Large intestine (tissue), 3 donors: ENCODE data around the gene ACBD6. TPM values are rescaled to one million over a fixed set of nuclear protein-coding genes. Genes with fewer than 3 reads are reported as not detected.

Experiments used
- DNase-seq, 2 donors: peaks; one replicate each; pipeline versions ENCODE4 v3.0.0 to v3.0.0-alpha.2; 2013
- H3K27ac ChIP-seq: one replicate; pipeline ENCODE4 v1.5.1; 2013; ENCODE audit warnings: low read length
- H3K27me3 ChIP-seq: 2 replicates; pipeline ENCODE4 v1.6.1; 2013; ENCODE audit warnings: low read length; ENCODE audit not compliant: control insufficient read depth, insufficient read depth
- H3K36me3 ChIP-seq: 2 replicates; pipeline ENCODE4 v1.6.1; 2013; ENCODE audit warnings: low read length; ENCODE audit not compliant: control insufficient read depth, insufficient read depth
- H3K4me1 ChIP-seq: one replicate; pipeline ENCODE4 v1.6.1; 2013; ENCODE audit warnings: low read length; ENCODE audit not compliant: control insufficient read depth, insufficient read depth
- H3K4me3 ChIP-seq: one replicate; pipeline ENCODE4 v1.5.1; 2013; ENCODE audit warnings: low read length
- H3K9me3 ChIP-seq: one replicate; pipeline ENCODE4 v1.6.1; 2013; ENCODE audit warnings: mild to moderate bottlenecking, low read depth, low read length, moderate library complexity; ENCODE audit not compliant: control insufficient read depth
- WGBS: methylation state at CpG from one replicate; pipeline ENCODE4 v1.1.5; 2013; ENCODE audit warnings: low lambda C conversion rate; ENCODE audit not compliant: insufficient coverage; 5-methylcytosine and 5-hydroxymethylcytosine counted together
- polyA plus RNA-seq: library from polyadenylated mRNA; unstranded; fragments of 120-200 nt; gene quantifications from one replicate; pipeline ENCODE4 v1.2.1, GENCODE V29; 2013

Gene ACBD6
- polyA plus RNA-seq, 1 donor: 53.9 TPM

DNA sequence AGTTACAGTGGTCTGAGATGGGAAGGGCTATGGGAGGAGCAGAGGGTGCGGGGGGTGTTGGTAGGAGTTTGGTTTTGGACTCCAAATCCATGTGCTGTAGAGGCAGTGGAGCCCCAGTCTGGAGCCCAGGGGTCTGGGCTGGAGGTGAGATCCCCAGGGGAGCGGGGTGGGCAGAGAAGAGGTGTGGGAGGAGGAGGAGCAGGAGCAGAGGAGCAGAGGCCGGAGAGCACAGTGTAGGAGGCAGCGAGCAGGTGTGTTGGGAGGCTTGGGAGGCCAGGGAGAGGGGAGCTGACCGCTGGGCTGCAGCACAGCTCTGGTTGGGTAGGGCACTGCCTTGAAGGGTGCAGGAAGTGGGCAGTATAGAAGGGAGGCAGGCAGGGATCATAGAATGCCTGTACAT lies 243.4 kb downstream of the ACBD6 start:
- H3K36me3 ChIP-seq: no peaks in the 10 kb centered on the region
- H3K4me3 ChIP-seq: no peak overlapping the region
- H3K27me3 ChIP-seq: peaks cover 54% of the 10 kb centered on the region
- no peak for DNase-seq
- no peaks in the 10 kb centered on the region for H3K9me3 ChIP-seq
- H3K27ac ChIP-seq: no peak overlapping the region
- no peaks in the 10 kb centered on the region for H3K4me1 ChIP-seq
- 100% methylated on average over 1 of the region's 5 CpGs for WGBS

GRCh38 chr1:180258290-180258689 lies 244.1 kb downstream of the ACBD6 start:
- peaks cover 50% of the 10 kb centered on the region for H3K27me3 ChIP-seq
- WGBS: no CpG with 5 or more reads among the region's 12 CpGs

GRCh38 chr1:180257486-180257885 lies 244.9 kb downstream of the ACBD6 start:
- WGBS: no CpG with 5 or more reads among the region's 8 CpGs
- peaks cover 43% of the 10 kb centered on the region for H3K27me3 ChIP-seq
- no peaks in the 10 kb centered on the region for H3K4me1 ChIP-seq
- no peaks in the 10 kb centered on the region for H3K9me3 ChIP-seq
- no peaks in the 10 kb centered on the region for H3K36me3 ChIP-seq
- H3K27ac ChIP-seq: no peak overlapping the region
- no peak overlapping the region for H3K4me3 ChIP-seq
- no peak for DNase-seq

More at GRCh38 chr1:180258290-180258689, 244.1 kb downstream of the ACBD6 start:
- H3K9me3 ChIP-seq: no peaks in the 10 kb centered on the region
- no peaks in the 10 kb centered on the region for H3K4me1 ChIP-seq
- no peaks in the 10 kb centered on the region for H3K36me3 ChIP-seq
- no peak for DNase-seq
- no peak overlapping the region for H3K4me3 ChIP-seq
- H3K27ac ChIP-seq: no peak overlapping the region

DNA sequence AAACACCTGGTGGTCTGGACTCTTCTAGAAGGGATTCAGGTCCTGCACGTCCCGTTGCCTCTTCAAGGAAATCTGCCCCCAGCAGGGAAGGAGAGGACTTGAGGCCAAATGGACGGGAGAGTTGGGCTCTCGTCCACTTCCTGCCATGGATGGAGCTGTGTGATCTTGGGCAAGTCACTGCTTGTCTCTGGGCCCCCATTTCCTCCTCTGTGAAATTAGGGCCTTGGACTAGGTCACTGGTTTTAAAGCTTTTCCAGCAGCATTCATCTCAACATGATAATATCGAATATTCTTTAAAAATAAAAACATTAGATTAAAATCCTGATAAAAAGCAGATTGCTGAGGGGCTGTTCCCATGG lies 245.4 kb downstream of the ACBD6 start:
- Histone ChIP-seq H3K36me3 (no peaks in the 10 kb centered on the region), H3K4me1 (no peaks in the 10 kb centered on the region), H3K4me3 (no peak overlapping the region), H3K27ac (no peak overlapping the region), H3K27me3 (peaks cover 41% of the 10 kb centered on the region), H3K9me3 (no peaks in the 10 kb centered on the region)
- WGBS: no CpG with 5 or more reads among the region's 5 CpGs
- DNase-seq: no peak

DNA sequence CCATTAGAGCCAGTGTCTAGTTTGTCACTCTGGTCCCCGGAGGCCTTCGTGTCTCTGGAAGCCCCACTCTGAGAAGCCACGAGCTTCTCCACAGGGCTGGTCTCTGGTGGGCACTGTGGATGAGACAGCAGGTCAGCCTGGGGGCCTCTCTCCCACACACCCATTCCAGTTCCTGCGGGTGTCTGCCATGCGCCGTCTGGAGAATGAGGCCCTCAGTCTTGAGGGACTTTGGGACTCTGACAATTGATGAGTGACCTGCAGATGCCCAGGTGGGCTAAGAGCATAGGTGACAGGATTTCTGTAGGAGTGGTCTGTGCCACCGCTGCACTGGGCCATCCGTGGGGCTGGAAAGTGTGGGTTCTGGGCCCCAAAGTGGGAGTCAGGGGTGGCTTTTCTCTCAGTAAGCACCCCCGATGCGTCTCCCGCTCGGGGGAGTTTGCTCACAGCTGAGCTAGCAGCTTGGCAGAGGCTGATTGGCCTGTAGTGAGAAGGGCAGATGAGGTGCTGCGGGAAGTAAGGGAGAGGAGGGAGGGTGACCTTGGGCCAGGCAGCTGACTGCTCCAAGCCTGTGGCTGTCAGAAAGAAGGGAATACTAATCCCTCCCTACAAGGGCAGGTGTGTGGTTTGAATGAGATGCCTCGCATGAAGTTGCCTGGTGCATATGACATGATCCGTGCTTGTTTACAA lies 245.9 kb downstream of the ACBD6 start:
- Histone ChIP-seq H3K9me3 (no peaks in the 10 kb centered on the region), H3K36me3 (no peaks in the 10 kb centered on the region), H3K27me3 (peaks cover 41% of the 10 kb centered on the region), H3K4me3 (no peak overlapping the region), H3K27ac (no peak overlapping the region), H3K4me1 (no peaks in the 10 kb centered on the region)
- DNase-seq: no peak
- no CpG with 5 or more reads among the region's 15 CpGs for WGBS

GRCh38 chr1:180255536-180256340 lies 246.6 kb downstream of the ACBD6 start:
- H3K36me3 ChIP-seq: no peaks in the 10 kb centered on the region
- H3K4me1 ChIP-seq: no peaks in the 10 kb centered on the region
- no peak overlapping the region for H3K4me3 ChIP-seq
- WGBS: 84% methylated on average over 5 of the region's 18 CpGs
- no peak overlapping the region for H3K27ac ChIP-seq
- DNase-seq: no peak
- no peaks in the 10 kb centered on the region for H3K9me3 ChIP-seq
- H3K27me3 ChIP-seq: peaks cover 35% of the 10 kb centered on the region

DNA sequence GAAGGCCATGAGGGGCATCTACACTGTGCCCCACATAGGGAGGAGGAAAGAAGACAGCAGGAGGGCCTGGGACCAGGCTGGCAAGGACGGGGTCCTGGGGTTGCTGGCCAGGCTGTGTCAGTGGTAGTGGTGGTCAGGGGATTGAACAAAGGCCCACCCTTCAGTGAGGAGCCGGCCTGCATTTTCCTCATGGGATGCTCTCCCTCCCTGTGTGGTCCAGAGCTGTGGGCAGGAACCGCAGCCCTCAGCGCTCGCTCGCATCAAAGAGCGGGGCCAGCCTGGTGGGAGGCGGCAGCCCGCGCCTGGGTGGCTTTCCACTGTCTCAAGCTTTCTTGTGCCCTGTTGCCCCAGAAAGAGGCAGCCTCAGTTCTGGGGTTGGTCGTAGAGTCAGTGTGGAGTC lies 247.5 kb downstream of the ACBD6 start:
- Histone ChIP-seq H3K4me3 (no peak overlapping the region), H3K27me3 (peaks cover 27% of the 10 kb centered on the region), H3K9me3 (no peaks in the 10 kb centered on the region), H3K4me1 (no peaks in the 10 kb centered on the region), H3K27ac (no peak overlapping the region), H3K36me3 (no peaks in the 10 kb centered on the region)
- no CpG with 5 or more reads among the region's 11 CpGs for WGBS
- no peak for DNase-seq

DNA sequence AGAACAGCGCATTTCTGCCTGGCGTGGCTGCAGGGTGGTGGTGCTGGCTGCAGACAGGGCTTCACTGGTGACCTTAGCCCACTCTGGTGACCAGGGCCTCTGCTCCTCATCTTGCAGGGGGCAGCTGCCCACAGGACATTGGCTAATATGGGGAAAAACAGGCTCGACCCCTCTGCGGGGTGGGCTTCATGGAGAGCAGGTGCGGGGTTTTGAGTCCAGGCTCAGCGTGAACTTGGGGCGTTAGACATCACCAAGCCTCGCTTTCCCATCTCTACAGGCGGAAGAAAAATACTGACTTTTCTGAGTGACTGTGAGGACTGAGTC lies 247.9 kb downstream of the ACBD6 start:
- 100% methylated on average over 4 of the region's 9 CpGs for WGBS
- no peaks in the 10 kb centered on the region for H3K36me3 ChIP-seq

DNA sequence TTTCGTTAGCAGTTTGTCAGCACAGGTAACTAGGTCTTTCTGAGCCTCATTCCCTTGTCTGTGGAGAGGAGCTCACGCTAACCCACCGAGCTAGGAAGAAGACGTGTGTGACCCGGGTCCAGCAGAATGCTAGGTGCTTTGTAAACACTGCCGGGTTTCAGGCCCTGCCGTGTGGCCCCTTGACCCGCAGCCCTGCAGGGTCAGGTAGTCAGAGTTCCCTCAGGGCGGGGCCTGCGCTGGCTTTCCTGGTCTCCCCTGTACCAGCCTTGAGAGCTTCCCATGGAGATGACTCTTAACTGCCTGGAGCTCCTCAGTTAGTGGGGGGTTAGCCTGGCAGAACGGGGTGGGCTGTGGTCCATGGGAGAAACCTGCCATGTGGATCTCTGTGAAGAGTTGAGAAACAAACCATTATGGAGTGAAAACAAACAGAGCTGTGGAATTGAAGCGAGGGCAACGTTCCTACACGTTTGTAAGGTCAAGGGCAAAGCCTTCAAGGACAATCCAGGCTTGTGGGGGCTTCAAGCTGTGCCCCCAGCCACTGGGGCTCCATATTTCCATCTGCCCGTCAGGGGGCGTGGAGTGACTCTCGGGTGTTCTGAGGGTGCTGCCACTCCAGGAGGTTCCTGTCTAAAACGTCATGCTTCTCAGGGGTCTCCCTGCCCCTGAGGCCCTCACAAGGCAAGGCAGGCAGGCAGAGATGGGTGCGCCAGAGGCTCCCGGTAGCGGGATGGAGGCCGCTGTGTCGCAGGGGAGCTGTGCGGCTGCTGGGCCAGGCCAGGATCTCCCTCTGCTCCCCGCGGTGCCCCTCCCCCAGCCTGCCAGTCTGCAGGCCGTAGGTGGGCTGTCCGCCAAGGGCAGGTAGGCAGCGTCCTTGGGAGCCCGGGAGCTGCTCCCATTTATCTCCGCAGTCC lies 248.5 kb downstream of the ACBD6 start:
- no peak overlapping the region for H3K27ac ChIP-seq
- H3K36me3 ChIP-seq: no peaks in the 10 kb centered on the region
- peaks cover 17% of the 10 kb centered on the region for H3K27me3 ChIP-seq
- H3K4me1 ChIP-seq: no peaks in the 10 kb centered on the region
- H3K9me3 ChIP-seq: no peaks in the 10 kb centered on the region
- no CpG with 5 or more reads among the region's 31 CpGs for WGBS
- H3K4me3 ChIP-seq: no peak overlapping the region
- DNase-seq: no peak

More for the DNA sequence above, 247.9 kb downstream of the ACBD6 start:
- H3K4me3 ChIP-seq: no peak overlapping the region
- H3K27ac ChIP-seq: no peak overlapping the region
- peaks cover 23% of the 10 kb centered on the region for H3K27me3 ChIP-seq
- no peaks in the 10 kb centered on the region for H3K9me3 ChIP-seq
- no peaks in the 10 kb centered on the region for H3K4me1 ChIP-seq
- DNase-seq: no peak
